Measurements from ENCODE around the gene TMX4.
"Not testable (repeated sequence)": the region's sequence is repeated elsewhere in the genome, so short reads cannot be mapped to it uniquely, and the experiment has no call there.

The TMX4 gene, protein sequence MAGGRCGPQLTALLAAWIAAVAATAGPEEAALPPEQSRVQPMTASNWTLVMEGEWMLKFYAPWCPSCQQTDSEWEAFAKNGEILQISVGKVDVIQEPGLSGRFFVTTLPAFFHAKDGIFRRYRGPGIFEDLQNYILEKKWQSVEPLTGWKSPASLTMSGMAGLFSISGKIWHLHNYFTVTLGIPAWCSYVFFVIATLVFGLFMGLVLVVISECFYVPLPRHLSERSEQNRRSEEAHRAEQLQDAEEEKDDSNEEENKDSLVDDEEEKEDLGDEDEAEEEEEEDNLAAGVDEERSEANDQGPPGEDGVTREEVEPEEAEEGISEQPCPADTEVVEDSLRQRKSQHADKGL

DNA sequence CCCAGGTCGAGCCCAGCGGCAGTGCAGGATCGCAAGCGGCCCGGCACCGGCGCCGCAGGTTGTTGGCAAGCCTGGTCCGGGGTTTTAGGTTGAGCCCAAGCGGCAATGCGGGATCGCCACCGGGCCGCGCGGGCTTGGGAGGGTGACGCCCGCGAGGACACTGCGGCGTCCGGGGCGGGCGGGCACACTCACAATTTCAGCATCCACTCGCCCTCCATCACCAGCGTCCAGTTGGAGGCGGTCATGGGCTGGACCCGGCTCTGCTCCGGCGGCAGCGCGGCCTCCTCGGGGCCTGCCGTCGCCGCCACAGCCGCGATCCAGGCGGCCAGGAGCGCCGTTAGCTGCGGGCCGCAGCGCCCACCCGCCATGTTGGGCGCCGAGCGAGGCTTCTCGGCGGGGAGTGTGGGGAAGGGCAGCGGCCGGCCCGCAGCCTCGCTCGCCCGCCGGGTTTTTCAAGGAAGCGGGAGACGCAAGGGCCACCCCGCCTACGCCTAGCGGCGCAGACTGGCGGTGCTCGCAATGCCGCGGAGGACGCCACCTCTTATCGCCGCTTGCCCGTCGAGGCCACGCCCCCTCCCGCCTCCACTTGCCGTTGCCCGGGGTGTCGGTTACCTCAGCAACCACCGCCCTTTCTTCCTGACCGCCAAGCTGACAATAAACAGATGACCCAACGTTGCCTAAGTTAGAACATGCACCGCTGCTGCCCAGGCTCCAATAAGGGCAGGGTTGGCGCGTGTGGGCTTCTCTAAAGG lies at the start of gene TMX4:
Gene TMX4 (minus strand): TSS at position 516 of the 752 bp plus-strand sequence. CDS start 148 bp downstream, at position 368.
- peak; percentile 91 for DNase-seq

DNA sequence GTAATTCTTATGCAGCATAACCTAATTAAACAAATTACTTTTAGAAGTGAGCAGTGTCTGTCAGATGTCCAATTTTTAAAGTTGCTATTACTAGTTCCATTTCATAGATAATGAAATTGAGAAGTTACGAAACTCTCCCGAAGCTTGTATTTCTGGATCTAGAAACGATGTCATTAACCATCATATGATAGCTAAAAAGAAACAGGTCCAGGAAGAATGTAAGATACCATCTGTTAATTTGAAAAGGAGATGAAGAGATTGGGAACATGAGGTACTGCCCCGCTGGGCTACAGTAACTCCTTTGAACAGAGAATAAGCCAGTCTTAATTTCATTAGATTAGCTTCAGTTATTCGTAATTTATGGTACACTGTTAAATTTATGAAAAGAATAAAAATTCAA lies 47.5 kb upstream of the TMX4 start:
- DNase-seq = no peak

DNA sequence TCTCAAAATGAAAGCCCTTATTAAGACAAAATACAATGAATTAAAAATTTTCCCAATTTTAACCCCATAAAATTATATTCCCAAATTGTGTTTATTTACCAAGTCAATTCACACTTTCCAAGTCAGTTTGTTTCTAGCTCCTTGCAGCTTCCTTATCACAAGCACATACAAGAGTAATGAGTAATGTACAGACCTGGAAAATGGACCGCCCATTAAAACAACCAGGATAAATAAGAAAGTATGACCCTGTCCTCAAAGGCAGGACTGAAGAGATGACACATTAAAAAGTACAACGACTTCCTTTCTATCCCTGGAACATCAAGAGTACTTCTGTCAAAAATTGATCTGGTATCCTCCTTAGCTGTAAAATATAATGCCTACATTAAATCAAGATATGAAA lies 47.1 kb upstream of the TMX4 start:
- DNase-seq = no peak

DNA sequence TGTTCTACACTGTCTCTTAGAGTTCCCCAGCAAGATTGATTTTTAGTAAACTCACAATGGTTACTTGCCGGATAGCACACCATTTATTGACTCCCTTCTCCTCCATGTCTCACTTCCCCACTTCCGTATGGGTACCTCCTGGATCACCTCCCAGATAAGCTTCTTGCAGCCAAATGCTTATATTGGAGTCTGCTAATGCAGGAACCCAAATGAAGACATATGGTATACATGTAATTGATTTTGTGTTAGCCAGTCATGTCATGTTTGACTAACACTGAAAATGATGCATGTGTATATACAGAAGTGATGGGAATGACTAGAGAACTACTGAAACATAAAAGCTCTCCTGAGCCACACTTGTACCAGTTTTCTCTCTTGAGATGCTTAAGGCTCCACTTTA lies 46.1 kb upstream of the TMX4 start:
- DNase-seq = no peak

DNA sequence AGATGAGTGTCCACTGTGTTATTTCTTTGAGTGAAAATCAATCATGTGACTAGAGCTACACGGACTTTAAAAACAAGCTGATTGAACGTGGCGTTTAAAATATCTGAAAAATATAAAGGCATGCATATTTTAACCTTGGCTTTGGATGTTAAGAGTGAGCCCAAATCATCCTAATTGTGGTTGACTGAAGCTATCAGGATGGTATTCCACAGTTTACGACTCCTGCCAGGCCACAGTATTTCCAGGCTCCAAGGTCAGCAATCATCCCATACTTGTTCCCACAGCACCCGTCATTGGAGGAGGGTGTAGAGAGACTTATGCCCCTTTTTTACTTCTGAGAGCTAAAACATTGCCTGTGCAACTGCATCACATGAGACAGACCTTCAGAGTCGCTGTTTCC lies 43.2 kb upstream of the TMX4 start:
- DNase-seq = no peak

DNA sequence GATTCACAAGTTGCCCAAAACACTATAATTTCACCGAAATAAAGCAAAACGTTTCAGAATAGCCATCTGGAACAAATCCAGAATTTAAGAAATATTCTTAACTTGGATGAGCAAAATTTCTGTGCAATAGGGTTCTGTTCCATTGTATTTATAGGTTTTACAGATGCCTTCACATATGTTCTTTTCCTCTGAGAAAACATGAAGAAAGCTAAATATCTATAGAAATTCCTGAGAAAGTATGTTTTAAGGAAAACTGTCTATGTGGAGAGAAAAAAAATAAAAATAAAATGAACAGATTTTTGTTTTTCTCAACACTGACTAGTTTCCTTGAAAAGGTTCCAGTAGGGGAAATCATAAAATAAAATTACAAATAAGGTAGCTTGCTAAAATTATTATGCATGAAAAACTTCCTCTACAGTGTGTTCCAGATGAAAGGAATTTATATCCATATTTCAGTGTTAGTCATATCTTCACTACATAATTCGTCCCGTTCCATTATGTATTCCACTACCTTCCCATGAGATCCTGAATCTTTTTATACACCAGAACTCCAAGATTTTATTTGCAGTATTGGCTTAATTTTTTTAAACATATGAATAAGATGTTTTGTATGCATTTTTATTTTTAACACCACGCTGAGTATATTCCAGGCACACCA lies 42.4 kb upstream of the TMX4 start:
- DNase-seq = no peak

DNA sequence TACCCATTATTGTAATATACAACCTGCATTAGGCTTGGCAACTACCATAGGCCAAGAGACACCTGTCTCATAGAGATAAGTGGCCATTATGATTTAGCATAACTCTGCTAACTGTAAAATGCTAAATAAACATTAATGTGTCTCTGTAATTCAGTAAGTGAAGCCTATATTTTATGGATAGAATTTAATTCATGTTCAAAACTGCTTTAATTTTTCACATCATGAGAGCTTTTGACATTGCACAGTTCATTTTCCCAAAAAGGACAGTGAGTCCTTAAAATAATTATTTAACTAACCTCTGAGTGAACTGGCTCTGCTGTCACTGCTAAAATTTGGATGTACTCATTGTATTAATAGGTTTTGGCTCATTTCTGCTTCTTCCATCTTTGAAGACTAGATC lies 41.4 kb upstream of the TMX4 start:
- no peak for DNase-seq

DNA sequence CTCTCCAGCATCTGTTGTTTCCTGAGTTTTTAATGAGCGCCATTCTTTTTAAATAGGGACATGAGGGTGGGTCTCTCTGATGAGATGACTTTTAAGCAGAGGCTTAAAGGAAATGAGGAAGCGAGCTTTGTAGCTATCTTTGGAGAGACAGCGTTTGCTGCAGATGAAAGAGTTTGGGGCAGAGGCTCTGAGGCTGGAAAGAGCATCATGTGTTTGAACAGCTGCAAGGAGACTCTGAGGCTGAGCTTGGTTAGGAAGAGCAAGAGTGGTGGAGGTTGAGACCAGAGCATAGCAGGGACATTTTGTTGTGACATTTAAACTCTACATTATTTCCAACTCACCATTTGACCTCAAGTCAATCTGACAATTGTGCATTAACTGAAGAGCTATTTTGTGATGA lies 38.3 kb upstream of the TMX4 start:
- DNase-seq = no peak

DNA sequence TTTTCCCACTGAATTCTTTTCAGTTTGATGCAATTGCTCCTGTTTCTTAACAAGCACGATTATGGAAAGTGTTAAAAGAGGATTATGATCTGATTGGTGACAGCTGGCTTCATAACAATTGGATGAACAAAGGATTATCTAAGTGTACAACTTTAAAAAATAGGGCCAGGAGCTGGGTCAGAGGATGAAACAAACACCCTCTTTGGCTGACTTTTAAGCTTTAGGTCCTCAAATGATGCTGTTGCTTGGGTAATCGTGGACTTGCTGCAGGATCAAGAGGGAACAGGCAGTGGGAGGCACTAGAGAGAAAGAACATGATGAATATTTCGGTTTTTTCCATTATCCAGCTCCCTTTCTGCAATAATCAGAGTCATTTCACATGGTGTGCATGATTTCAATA lies 35.5 kb upstream of the TMX4 start:
- DNase-seq = no peak

DNA sequence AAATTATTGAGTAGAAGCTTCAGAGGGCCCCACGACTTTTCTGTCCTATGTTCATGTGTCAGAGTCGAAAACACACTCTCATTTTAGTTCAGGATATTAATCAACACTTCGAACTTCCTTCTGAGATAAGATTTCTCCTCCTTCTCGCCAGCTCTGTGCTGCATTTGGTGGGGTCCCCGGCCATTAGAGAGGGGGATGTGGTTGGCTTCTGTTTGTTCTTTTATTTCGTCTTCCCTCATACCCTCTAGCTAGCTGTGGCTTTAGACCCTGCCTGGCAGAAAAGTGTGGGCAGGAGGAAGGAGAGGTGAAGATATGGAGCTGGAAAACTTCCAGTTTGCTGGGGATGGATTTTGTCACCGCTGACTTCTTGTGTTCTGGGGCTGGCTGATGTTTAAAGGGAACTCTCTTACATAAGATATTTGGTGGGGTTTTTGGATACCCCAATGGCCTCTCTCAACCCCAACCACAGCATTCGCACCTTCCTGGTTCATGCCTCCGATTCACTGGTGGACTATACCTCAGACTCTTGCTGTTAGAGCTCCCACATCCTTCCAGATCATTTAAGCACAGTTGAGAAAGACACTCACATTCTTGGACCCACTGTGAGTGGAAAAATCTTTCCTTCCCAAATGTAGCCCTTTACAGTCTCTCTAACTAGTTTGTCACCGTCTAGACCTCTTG lies 30.7 kb upstream of the TMX4 start:
- no peak for DNase-seq

DNA sequence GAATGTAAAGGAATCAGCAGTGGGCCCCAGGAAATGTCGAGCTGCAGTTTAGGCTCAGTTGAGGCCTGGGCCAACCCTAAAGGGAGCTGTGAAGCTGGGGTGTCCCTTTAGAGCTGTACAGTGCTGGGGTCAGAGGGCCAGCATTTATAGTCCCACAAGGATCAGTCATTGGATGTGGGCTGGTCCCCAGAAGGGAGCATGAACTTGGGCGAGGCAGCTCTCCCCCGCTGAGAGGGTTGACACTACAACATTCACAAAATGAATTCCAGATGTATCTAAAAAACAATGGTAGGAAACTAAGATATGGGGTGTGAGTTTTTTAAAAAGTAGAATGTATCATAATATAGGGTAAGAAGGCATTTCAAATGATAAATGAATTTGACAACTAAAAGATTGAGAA lies 29.7 kb upstream of the TMX4 start:
- DNase-seq = no peak

DNA sequence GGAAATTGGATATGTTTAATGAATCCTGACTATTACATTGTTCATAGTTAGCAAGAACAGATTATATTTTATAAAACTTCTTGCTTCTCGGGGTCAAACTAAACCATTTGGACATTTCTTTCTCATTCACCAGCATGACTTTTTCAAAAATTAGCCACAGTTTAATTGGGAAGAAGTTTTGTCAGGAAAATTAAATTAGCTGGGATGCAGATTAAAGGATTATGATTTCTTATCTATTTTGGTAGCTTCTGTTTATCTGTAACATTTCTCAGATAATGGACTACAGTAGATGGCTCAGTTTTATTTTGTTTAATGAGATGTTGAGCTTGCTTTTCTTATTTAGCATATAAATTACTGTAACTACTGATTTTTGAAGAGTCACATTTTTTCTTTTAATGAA lies 26.4 kb upstream of the TMX4 start:
- no peak for DNase-seq

DNA sequence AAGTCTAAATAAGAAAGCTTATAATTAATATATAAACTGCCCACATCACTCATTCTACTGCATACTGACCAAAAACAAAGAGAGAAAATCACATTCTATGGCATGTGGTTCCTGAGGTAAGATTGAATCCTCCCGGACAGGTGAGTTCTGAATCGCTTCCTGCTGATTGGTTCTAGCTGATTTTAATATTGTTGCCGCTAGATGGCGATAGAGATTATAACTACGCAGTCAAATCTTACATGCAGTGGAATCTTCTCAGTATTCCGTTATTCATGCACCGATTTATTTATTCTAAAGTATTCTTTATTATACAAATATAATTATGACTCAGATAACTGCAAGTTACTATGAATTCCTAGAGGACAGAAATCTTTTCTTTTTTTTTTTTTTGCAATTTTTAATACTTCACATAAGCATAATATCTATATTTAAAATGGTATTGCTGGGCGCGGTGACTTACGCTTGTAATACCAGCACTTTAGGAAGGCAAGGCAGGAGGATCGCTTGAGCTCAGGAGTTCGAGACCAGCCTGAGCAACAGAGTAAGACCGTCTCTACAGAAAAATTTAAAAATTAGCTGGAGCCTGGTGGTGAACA lies 24.2 kb upstream of the TMX4 start:
- DNase-seq = peak; percentile 37

DNA sequence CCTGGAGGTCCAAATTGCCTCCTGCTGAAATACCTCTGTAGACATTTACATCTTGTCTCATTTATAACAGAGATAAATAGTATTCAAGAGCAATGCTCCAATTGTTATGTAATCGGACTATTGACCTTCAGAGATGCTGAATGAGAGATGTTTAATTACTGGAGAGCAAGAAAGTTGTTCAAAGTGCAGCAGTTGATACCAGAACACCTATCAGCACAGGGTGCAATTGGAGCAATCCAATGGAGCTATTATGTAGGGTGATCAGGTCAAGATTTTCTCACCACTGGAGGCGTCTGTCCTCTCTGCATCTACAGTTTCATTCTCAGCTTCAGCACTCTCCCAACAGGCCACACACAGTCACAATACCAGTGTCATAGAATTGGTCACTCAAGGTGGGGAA lies 19.5 kb upstream of the TMX4 start:
- no peak for DNase-seq

DNA sequence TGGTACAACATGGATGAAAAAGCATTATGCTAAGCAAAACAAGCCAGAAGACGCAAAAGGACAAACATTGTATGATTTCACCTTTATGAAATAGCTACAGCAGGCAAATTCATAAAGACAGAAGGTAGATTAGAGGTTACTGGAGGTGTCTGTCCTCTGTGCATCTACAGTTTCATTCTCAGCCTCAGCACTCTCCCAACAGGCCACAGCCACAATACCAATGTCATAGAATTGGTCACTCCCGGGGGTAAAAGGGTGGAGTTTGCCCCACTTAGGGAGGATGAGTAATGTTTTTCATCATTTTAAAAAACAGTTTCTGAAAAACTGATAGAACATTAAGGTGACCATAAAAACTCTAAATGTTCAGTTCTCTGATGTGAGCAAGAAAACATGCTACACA lies 17.2 kb upstream of the TMX4 start:
- no peak for DNase-seq

DNA sequence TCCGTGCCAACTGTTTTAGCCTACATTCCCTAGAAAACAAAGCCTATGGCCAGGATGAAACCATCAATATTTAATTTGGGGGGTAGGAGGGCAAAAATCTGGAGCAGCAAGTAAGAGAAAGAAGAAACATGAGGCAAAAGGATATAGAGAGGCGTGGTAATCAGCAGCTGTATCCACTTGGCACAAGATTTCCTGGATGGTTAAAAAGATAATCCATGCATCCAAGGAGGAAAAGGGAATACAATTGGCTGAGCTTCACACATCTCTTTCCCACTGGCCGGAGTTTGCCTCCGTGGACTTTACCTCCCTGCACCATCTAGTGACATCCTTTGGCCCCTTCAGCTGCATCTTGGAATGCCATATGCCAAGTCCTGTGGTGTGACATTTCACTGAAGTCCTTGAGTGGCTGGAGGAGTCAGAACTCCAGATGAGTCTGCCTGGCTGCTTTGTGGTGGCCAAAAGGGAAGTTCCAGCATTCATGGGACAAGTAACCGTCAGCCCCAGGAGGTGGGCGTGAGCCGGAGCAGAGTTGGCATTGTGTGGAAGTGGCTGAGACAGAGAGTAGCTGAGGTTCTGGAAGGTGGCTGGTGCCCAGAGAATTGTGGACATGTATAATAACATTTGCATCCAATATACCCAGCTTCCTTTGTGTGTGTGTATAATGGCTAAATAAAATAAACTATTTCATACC lies 13.7 kb upstream of the TMX4 start:
- no peak for DNase-seq

DNA sequence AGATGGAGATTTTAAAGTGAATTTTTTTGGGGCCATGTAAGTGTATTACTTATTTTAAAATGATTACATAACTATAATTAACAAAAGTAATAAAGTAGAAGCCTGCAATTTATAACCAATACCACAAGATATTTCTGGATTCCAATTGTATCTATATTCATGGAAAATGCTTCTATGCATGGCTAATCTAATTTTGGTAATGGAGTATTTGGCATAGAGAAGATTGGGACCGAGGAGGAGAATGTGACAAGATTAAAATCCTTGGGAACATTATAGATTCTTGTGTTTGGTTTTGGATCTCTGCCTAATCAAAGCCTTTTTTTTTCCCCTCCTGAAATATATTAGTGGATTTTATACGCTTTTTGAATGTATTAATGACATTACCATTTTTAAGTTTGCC lies 12.9 kb upstream of the TMX4 start:
- no peak for DNase-seq

DNA sequence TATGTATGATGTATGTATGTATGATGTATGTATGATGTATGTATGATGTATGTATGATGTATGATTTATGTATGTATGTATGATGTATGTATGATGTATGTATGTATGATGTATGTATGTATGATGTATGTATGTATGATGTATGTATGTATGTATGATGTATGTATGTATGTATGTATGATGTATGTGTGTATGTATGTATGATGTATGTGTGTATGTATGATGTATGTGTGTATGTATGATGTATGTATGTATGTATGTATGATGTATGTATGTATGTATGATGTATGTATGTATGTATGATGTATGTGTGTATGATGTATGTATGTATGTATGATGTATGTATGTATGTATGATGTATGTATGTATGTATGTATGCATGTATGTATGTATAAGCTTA lies 12.0 kb upstream of the TMX4 start:
- DNase-seq = not testable (repeated sequence)

DNA sequence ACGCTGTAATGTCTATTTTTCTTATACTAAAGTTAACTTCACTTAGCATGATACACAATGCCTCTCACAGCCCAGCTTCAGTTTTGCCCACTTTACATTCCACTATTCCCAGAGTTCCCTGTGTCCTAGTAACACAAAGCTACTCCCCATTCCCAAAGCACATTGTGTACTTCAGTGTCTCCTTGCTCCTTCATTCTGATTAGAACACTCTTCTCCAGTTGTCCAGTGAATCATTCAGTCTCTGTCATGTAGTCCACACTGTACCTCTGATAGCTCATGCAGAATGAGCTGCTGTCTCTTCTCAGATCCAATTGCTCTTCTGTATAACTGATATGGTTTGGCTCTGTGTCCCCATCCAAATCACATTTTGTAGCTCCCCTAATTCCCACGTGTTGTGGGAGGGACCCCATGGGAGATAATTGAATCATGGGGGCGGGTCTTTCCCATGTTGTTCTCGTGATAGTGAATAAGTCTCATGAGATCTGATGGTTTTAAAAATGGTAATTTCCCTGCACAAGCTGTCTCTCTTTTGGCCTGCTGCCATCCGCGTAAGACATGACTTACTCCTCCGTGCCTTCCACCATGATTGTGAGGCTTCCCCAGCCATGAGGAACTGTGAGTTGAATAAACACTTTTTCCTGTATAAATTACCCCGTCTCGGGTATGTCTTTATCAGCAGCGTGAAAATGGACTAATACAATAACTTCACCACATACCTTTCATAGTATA lies 2.1 kb upstream of the TMX4 start:
- DNase-seq = no peak

DNA sequence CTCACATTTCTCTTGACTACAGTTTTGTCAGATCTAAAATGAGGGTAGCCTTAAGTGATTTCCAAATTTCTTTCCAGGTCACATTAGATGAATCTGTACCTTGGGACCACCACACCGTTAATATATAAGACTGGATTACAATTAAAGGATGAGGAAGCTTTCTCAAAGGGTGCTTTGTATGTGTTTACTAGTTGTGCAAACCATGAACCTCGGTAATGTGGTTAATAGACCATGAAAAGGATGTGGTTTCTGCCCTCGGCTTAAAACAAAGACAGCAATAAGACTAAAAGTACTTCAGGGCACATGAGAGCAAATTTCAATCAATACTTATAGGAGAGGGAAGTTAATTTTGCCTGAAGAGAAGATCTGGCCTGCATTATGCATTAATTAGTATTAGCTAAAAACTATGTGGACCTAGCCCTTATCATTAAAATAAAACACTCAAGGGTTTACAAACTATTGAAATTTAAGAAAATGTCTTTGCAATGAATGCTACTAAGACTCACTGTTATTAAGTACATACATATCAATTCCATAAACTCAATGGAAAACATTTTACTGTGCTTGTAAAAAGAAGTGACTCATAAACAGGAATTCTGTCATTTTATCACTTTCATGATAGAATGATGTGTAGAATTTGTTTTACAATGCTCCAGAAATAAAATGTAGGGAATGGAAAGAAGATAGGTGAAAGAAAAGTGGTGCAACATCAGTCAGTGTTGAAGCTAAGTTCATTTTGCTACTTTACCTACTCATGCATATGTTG lies 936 bp upstream of the TMX4 start:
- DNase-seq = no peak

DNA sequence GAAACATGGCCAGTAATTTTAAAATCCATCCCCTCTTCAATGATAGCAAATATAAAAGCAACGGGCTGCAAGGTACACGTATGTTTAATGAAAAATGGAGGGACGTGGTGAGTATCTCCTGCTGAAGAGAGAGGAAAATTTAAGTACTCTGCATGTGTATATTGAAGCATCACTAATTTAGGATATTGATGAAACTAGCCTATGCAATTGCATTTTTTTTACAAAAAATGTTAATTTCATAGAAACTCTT lies 362 bp upstream of the TMX4 start:
- DNase-seq = no peak

DNA sequence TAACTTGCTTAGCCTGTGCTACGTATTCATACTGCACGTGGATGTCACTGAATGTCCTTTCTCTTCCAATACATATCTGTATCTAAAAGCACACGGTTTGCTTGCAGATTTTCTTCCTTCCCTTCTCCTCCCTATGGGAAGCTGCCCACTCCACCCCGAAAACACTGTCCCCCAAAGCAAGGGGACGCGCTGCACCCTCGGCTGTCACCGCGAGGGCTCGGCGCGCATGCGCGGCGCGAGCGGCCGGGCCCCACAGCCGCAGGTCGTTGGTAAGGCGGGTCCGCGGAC lies 659 bp downstream of the TMX4 start:
- peak; percentile 65 for DNase-seq

All from stimulated activated CD4-positive, alpha-beta T cell treated with anti-CD3 and anti-CD28 coated beads, Interleukin-4, amount 100 ng/mL, for 24 hours (primary cell).